C4-2B (cell line): ENCODE data around the gene PDE4D.

Experiments used
- CTCF ChIP-seq: fragments of 450-650 bp; conservative IDR thresholded peaks from 2 replicates; pipeline ENCODE4 v1.5.1; 2017; ENCODE audit warnings: mild to moderate bottlenecking
- ZFX ChIP-seq: fragments of 450-650 bp; IDR thresholded peaks from 2 replicates; pipeline ENCODE4 v1.6.1; 2017

- no peak for TF ChIP-seq CTCF
- no peak for TF ChIP-seq ZFX
These were observed 607.0 kb downstream of the PDE4D start for GRCh38 chr5:59286510-59286909.
